ENCODE data around the gene NWD2.

The NWD2 gene

Small RNAs within 50 kb of the gene (small RNA-seq; reads per million reads assigned to genes)
- gene MIR4801: 0 reads per million in 2 experiments
